Coronary artery (tissue), 2 donors: ENCODE data around the gene ID4.
"Not testable (repeated sequence)": the region's sequence is repeated elsewhere in the genome, so short reads cannot be mapped to it uniquely, and the experiment has no call there.

Experiments used
- DNase-seq: peaks from one replicate; pipeline ENCODE4 v3.0.0-alpha.2; 2017; ENCODE audit warnings: low spot score
- H3K27ac ChIP-seq, 2 donors: fragments of 200-600 bp; sonication (generic); one replicate each; pipeline ENCODE4 v1.5.1; 2016 to 2019
- H3K4me3 ChIP-seq: fragments of 200-600 bp; sonication (generic); 2 replicates; pipeline ENCODE4 v1.5.1; 2016; ENCODE audit warnings: mild to moderate bottlenecking, moderate library complexity
- TF ChIP-seq, protein P1 (sequence below): fragments of 200-600 bp; sonication (generic); IDR thresholded peaks from one replicate; pipeline ENCODE4 v1.5.1; 2019; ENCODE audit warnings: antibody characterized with exemption

ID4 gene

DNA sequence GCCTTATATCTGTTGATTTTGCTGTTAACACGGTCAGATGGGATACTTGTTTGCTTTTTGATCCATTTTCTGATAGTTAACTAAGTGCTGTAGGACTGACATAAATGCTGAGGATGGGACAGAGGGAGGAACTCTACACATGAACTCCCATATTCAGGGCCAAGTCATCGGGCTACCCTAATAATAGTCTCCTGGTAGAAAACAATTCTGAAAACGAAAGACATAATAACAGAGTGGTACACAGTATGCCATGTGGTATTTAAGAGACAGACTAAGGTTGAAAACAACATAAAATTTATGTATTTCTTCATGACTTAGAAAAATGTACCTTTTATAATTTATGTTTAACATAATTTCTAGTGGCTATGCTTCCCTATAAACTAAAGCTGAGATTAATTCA is 12.0 kb downstream of the ID4 start:
- Histone ChIP-seq H3K4me3 (peak overlapping the region; percentile 44), H3K27ac (peak overlapping the region; percentile 82 to 85)
- DNase-seq: no peak
- TF ChIP-seq, protein P1, sequence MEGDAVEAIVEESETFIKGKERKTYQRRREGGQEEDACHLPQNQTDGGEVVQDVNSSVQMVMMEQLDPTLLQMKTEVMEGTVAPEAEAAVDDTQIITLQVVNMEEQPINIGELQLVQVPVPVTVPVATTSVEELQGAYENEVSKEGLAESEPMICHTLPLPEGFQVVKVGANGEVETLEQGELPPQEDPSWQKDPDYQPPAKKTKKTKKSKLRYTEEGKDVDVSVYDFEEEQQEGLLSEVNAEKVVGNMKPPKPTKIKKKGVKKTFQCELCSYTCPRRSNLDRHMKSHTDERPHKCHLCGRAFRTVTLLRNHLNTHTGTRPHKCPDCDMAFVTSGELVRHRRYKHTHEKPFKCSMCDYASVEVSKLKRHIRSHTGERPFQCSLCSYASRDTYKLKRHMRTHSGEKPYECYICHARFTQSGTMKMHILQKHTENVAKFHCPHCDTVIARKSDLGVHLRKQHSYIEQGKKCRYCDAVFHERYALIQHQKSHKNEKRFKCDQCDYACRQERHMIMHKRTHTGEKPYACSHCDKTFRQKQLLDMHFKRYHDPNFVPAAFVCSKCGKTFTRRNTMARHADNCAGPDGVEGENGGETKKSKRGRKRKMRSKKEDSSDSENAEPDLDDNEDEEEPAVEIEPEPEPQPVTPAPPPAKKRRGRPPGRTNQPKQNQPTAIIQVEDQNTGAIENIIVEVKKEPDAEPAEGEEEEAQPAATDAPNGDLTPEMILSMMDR: no peak

DNA sequence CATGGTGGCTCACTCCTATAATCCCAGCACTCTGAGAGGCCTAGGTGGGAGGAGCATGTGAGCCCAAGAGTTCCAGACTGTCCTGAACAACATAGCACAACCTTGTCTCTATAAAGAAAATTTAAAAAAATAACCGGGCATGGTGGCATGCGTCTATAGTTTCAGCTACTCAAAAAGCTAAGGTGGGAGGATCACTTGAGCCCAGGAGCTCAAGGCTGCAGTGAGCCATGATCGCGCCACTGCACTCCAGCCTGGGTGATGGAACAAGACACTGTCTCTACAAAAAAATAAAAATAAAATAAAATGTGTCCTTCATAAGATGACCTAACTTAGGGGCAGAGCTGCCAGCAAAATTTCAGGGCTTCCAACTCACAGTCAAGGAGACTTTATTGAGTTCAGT is 12.6 kb downstream of the ID4 start:
- H3K4me3 ChIP-seq: no peak overlapping the region
- H3K27ac ChIP-seq: peak overlapping the region; percentile 82 to 85
- TF ChIP-seq, protein P1: no peak
- DNase-seq: no peak

DNA sequence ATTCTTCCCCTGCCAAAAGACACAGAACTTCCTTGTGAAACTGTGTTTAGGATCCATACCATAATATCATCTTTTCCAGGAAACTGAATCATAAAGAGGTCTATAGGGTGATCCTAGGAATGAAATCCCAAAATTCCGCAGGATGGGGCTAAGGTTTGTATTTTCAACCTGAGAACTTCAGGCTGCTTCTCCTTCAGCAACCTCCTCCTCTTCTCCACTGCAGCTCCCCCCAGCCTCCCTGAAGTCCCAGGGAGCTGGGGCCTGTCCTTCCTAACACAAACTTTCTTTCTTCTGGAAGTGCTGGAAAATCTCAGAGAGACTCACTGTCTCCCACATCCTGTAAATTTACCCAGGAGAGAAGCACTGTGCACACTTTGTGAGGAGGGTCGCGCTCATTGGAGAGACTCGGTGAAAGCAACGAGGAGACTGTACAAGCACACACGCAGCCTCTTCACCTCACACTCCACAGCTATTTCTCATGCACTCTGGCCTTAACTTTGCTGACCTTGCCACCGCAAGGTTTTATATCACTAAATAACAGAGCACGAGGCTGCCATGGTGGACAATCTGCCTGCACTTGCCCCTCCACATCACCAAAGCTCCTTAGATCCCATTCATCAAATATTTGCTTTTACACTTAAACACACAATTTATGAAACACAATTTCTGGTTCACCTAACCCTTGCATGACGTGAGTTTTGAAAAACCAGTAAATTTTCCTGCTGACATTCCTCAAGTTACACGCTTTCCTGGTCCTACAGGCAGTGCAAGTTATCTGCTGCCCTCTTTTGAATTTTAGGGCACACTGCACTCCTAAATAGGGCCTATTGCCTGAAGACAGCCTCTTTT is 14.3 kb downstream of the ID4 start:
- no peak for DNase-seq
- Histone ChIP-seq H3K27ac (peak overlapping the region; percentile 85 to 86), H3K4me3 (peak overlapping the region; percentile 44)
- TF ChIP-seq, protein P1: peak; percentile 72

DNA sequence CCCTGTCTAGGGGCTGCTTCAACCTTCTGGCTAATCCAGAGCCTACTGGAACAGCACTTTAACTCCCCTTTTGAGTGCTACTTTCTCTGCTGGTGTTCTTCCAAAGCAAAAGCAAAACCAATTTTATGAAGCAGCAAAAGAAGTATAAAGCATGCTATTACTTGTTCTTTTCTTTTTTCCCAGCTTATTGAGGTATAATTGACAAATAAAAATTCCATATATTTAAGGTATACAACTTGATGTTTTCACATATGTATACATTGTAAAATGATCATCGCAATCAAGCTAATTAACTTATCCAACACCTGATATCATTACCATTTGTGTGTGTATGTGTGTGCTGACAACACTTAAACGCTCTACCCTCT is 14.9 kb downstream of the ID4 start:
- TF ChIP-seq, protein P1: no peak
- no peak for DNase-seq
- peak overlapping the region in 1 of 2 donors; percentile 86 for H3K27ac ChIP-seq
- no peak overlapping the region for H3K4me3 ChIP-seq

DNA sequence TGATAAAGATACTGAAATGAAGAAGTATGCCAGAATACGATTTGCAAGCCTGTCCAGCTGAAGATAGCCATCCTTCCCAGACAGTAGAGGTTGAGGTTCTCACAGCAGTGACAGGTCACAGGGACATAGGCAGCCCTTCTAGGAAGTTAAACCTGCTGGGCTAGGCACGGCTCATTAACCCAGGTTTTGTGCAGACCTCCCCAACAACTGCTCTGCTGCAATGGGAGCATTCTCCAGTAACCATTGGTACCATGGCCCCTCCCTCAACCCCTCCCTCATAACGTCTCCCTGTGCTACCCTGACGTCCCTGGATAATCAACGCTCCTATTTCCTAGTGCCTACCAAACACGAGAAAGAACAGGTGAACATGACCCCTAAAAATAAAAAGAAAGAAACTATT is 15.8 kb downstream of the ID4 start:
- no peak overlapping the region for H3K4me3 ChIP-seq
- TF ChIP-seq, protein P1: no peak
- no peak for DNase-seq
- H3K27ac ChIP-seq: no peak overlapping the region

DNA sequence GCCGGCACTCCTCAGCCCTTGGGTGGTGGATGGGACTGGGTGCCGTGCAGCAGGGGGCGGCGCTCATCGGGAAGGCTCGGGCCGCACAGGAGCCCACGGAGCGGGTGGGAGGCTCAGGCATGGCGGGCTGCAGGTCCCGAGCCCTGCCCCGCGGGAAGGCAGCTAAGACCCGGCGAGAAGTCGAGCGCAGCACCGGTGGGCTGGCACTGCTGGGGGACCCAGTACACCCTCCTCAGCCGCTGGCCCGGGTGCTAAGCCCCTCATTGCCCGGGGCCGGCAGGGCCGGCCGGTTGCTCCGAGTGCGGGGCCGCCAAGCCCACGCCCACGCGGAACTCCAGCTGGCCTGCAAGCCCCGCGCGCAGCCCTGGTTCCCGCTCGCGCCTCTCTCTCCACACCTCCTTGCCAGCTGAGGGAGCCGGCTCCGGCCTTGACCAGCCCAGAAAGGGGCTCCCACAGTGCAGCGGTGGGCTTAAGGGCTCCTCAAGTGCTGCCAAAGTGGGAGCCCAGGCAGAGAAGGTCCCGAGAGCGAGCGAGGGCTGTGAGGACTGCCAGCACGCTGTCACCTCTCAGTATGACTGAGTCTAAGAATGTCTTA is 17.3 kb downstream of the ID4 start:
- H3K4me3 ChIP-seq, H3K27ac ChIP-seq, DNase-seq: not testable (repeated sequence)

DNA sequence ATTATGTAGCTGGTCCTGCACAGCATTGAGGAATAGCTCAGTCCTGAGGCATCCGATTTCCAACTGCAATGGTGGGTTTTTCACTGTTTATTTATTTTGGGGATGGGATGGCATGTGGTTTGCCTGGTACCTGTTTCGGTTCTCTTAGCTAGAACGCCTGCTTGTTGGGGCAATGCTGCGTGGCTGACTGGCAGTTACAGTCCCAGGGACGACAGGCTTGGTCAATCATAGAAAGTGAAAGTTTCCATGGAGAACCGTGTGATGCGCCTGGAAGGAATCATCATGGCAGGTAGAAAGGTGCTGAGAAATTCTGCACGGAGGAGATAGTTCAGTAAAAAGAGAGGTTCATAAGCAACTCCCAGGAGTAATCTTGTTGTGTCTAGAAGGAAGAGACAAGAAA is 18.4 kb downstream of the ID4 start:
- no peak overlapping the region for H3K27ac ChIP-seq
- no peak overlapping the region for H3K4me3 ChIP-seq
- DNase-seq: no peak
- TF ChIP-seq, protein P1: no peak
